IMR-90 (cell line): ENCODE results near the gene DNAJC3. TPM values are rescaled to one million over a fixed set of nuclear protein-coding genes. Genes with fewer than 3 reads are reported as not detected.

ENCODE experiments used
- ATAC-seq: fragments of 200-7000 bp; cut with Tn5 transposase; 2 replicates; pipeline ENCODE4 v1.9.1; 2020; ENCODE audit warnings: low read depth, mild to moderate bottlenecking, moderate library complexity
- BruUV-seq: library from RNA; stranded (reverse); fragments of 400-500 nt; replicated peaks from 2 replicates; lab custom pipeline; 2021; lab: Mats Ljungman, UMichigan
- CTCF ChIA-PET: fragments of 300-600 bp; formaldehyde crosslinking; extraction: SDS; loops from one replicate; lab custom pipeline; 2021; ENCODE audit warnings: antibody characterized with exemption; lab: Yijun Ruan, JAX
- POLR2A ChIA-PET: fragments of 300-600 bp; sonication (Branson Sonifier 250); formaldehyde crosslinking; loops from one replicate; lab custom pipeline; 2022; ENCODE audit warnings: antibody characterized with exemption; ENCODE audit not compliant: unreplicated experiment; lab: Charles Lee
- DNase-seq: peaks from one replicate; pipeline ENCODE4 v3.0.0; 2013
- H2AFZ ChIP-seq: replicated peaks from 2 replicates; pipeline ENCODE3; 2013; ENCODE audit warnings: low read length, mild to moderate bottlenecking; ENCODE audit not compliant: poor library complexity
- H2AK5ac ChIP-seq: 2 replicates; pipeline ENCODE4 v1.6.1; 2013; ENCODE audit warnings: low read depth, low read length, inconsistent platforms
- H2AK9ac ChIP-seq: replicated peaks from 2 replicates; pipeline ENCODE3; 2013; ENCODE audit warnings: mild to moderate bottlenecking, low read depth, low read length, moderate library complexity; ENCODE audit not compliant: poor library complexity
- H2BK120ac ChIP-seq: 2 replicates; pipeline ENCODE4 v1.6.1; 2013; ENCODE audit warnings: low read depth, low read length, inconsistent platforms
- H2BK15ac ChIP-seq: 3 replicates; pipeline ENCODE4 v1.6.1; 2013; ENCODE audit warnings: low read depth, low read length, inconsistent platforms
- H2BK20ac ChIP-seq: 2 replicates; pipeline ENCODE4 v1.6.1; 2013; ENCODE audit warnings: low read depth, mild to moderate bottlenecking, inconsistent platforms, low read length, moderate library complexity
- H2BK5ac ChIP-seq: 2 replicates; pipeline ENCODE4 v1.6.1; 2013; ENCODE audit warnings: mild to moderate bottlenecking, low read depth, low read length, inconsistent platforms; ENCODE audit not compliant: poor library complexity, severe bottlenecking
- H3K14ac ChIP-seq: replicated peaks from 2 replicates; pipeline ENCODE4 v1.6.1; 2013; ENCODE audit warnings: low read depth, low read length, inconsistent platforms
- H3K18ac ChIP-seq: 2 replicates; pipeline ENCODE4 v1.6.1; 2013; ENCODE audit warnings: low read depth, low read length, control low read depth
- H3K23ac ChIP-seq: 2 replicates; pipeline ENCODE4 v1.6.1; 2013; ENCODE audit warnings: low read depth, low read length, inconsistent platforms
- H3K27ac ChIP-seq: 2 replicates; pipeline ENCODE4 v1.5.1; 2013; ENCODE audit warnings: mild to moderate bottlenecking, control low read depth, low read length; ENCODE audit not compliant: insufficient read depth
- H3K27me3 ChIP-seq: 2 replicates; pipeline ENCODE4 v1.6.1; 2013; ENCODE audit warnings: low read length; ENCODE audit not compliant: control insufficient read depth, insufficient read depth
- H3K36me3 ChIP-seq: 2 replicates; pipeline ENCODE4 v1.6.1; 2013; ENCODE audit warnings: low read length, mixed read lengths; ENCODE audit not compliant: control insufficient read depth, insufficient read depth
- H3K4ac ChIP-seq: 2 replicates; pipeline ENCODE4 v1.6.1; 2013; ENCODE audit warnings: low read depth, low read length, inconsistent platforms
- H3K4me1 ChIP-seq: 2 replicates; pipeline ENCODE4 v1.6.1; 2013; ENCODE audit warnings: low read length, mixed read lengths; ENCODE audit not compliant: control insufficient read depth, insufficient read depth
- H3K4me2 ChIP-seq: 2 replicates; pipeline ENCODE4 v1.6.1; 2013; ENCODE audit warnings: low read depth, mild to moderate bottlenecking, control low read depth, low read length, moderate library complexity
- H3K4me3 ChIP-seq: 2 replicates; pipeline ENCODE4 v1.5.1; 2013; ENCODE audit warnings: low read depth, mild to moderate bottlenecking, control low read depth, low read length, moderate library complexity; ENCODE audit not compliant: insufficient read depth
- H3K56ac ChIP-seq: 2 replicates; pipeline ENCODE4 v1.6.1; 2013; ENCODE audit warnings: low read length, inconsistent platforms; ENCODE audit not compliant: insufficient read depth; ENCODE audit errors: extremely low read depth
- H3K79me1 ChIP-seq, 2 experiments: 2 replicates each; pipeline ENCODE4 v1.6.1; 2013; ENCODE audit warnings: low read length in 2 of 2, inconsistent platforms in 1 of 2, low read depth in 1 of 2
- H3K9ac ChIP-seq: 2 replicates; pipeline ENCODE4 v1.6.1; 2013; ENCODE audit warnings: low read depth, low read length, control low read depth
- H3K9me1 ChIP-seq: 2 replicates; pipeline ENCODE4 v1.6.1; 2013; ENCODE audit warnings: low read length, inconsistent platforms; ENCODE audit not compliant: insufficient read depth
- H3K9me3 ChIP-seq: 2 replicates; pipeline ENCODE4 v1.6.1; 2013; ENCODE audit warnings: low read length; ENCODE audit not compliant: control insufficient read depth, insufficient read depth
- H4K20me1 ChIP-seq: 2 replicates; pipeline ENCODE4 v1.6.1; 2013; ENCODE audit warnings: low read length, inconsistent platforms; ENCODE audit not compliant: insufficient read depth
- H4K5ac ChIP-seq: 2 replicates; pipeline ENCODE4 v1.6.1; 2013; ENCODE audit warnings: mild to moderate bottlenecking, low read depth, low read length, control low read depth
- H4K8ac ChIP-seq, 2 experiments: 2 replicates each; pipeline ENCODE4 v1.6.1; 2013; ENCODE audit warnings: low read depth in 2 of 2, low read length in 2 of 2, control low read depth in 1 of 2, inconsistent platforms in 1 of 2
- H4K91ac ChIP-seq: 2 replicates; pipeline ENCODE4 v1.6.1; 2013; ENCODE audit warnings: low read depth, low read length, inconsistent platforms; ENCODE audit not compliant: insufficient read depth
- FOS ChIP-seq: fragments of 150-350 bp; IDR thresholded peaks from 2 replicates; pipeline ENCODE4 v1.6.1; 2016; ENCODE audit warnings: low read depth, low read length
- RAD21 ChIP-seq: IDR thresholded peaks from 2 replicates; pipeline ENCODE4 v1.6.1; 2012; ENCODE audit warnings: low read length, improper control_type of control experiment
- SMC3 ChIP-seq: fragments of 150-350 bp; IDR thresholded peaks from 2 replicates; pipeline ENCODE4 v1.6.1; 2016; ENCODE audit warnings: low read depth, mild to moderate bottlenecking, antibody characterized with exemption, low read length, moderate library complexity
- USF2 ChIP-seq: fragments of 150-350 bp; IDR thresholded peaks from 2 replicates; pipeline ENCODE4 v1.6.1; 2017; ENCODE audit warnings: mild to moderate bottlenecking, antibody characterized with exemption, low read length, low read depth
- dilution Hi-C: fragments of 300-500 bp; cut with HindIII; formaldehyde crosslinking; loops from one replicate; pipeline ENCODE4 v1.14.3; 2018; ENCODE audit warnings: low sequenced_read_pairs; ENCODE audit not compliant: unreplicated experiment
- in situ Hi-C: fragments of 300-500 bp; cut with MboI; formaldehyde crosslinking; loops from 3 replicates; pipeline ENCODE4 v1.14.3; 2019; ENCODE audit warnings: low sequenced_read_pairs, inconsistent platforms, mixed read lengths
- intact Hi-C: fragments of 100-400 bp; cut with micrococcal nuclease; formaldehyde crosslinking; loops from 2 replicates; pipeline ENCODE4 v1.10.0; 2022
- polyA plus RNA-seq, 3 experiments: library from polyadenylated mRNA; depleted of rRNA; stranded (reverse); fragments of >200 nt; gene quantifications; 2 replicates each; pipeline ENCODE4 v1.2.3, GENCODE V29; 2012; ENCODE audit warnings: low replicate concordance in 1 of 3
- total RNA-seq: library from RNA; depleted of rRNA; stranded (reverse); fragments of >200 nt; gene quantifications from 2 replicates; pipeline ENCODE4 v1.2.3, GENCODE V29; 2012

DNAJC3 gene
- total and polyA plus RNA-seq, 2 of the 4 experiments (the other 2 are of a cell fraction), result 10.7 to 28.5 TPM

GRCh38 chr13:95805921-95806320 is 129.0 kb downstream of the DNAJC3 start:
- H3K56ac ChIP-seq, result no peak overlapping the region
- no peak overlapping the region for H2BK20ac ChIP-seq
- H3K9me1 ChIP-seq, result no peaks in the 10 kb centered on the region
- CTCF ChIA-PET, result interaction anchor here (0.7 kb wide), 1 partner anchor 144 kb away, joined by 3 read pairs; no protein-coding TSS in a partner anchor
- H4K20me1 ChIP-seq, result no peaks in the 10 kb centered on the region
- no peak overlapping the region for H4K8ac ChIP-seq
- no peak overlapping the region for H3K4ac ChIP-seq
- no peak overlapping the region for H3K27ac ChIP-seq
- BruUV-seq, result no TSS peak
- H3K18ac ChIP-seq, result no peak overlapping the region
- H3K4me1 ChIP-seq, result no peaks in the 10 kb centered on the region
- no peak overlapping the region for H3K14ac ChIP-seq
- ATAC-seq (no peak), DNase-seq (no peak)
- no peak overlapping the region for H2AK5ac ChIP-seq
- intact Hi-C loops (no loop called here), dilution Hi-C loops (no loop called here), in situ Hi-C loops (no loop called here)
- H3K23ac ChIP-seq, result no peak overlapping the region
- H3K36me3 ChIP-seq, result peaks cover 4% of the 10 kb centered on the region; the same call in 1 of the 2 replicates
- H3K9me3 ChIP-seq, result peaks cover 2% of the 10 kb centered on the region
- no peak overlapping the region for H4K5ac ChIP-seq
- H2AK9ac ChIP-seq, result no peak overlapping the region
- H3K4me2 ChIP-seq, result no peak overlapping the region
- H3K9ac ChIP-seq, result no peak overlapping the region
- H4K91ac ChIP-seq, result no peak overlapping the region
- TF ChIP-seq RAD21 (no peak), SMC3 (no peak), USF2 (no peak), FOS (no peak)
- POLR2A ChIA-PET, result no interaction called here
- no peak overlapping the region for H3K4me3 ChIP-seq
- no peak overlapping the region for H2BK15ac ChIP-seq
- H2BK5ac ChIP-seq, result no peak overlapping the region
- no peaks in the 10 kb centered on the region for H3K27me3 ChIP-seq
- H2AFZ ChIP-seq, result no peak overlapping the region
- H3K79me1 ChIP-seq, result no peaks in the 10 kb centered on the region
- no peak overlapping the region for H2BK120ac ChIP-seq
